ENCODE results near the gene UGT2B15. TPM values are rescaled to one million over a fixed set of nuclear protein-coding genes. Genes with fewer than 3 reads are reported as not detected.

UGT2B15 gene
- not detected in 2 replicates for total RNA-seq

GRCh38 chr4:68670479-68670939 is at the start of gene UGT2B15:
Gene UGT2B15, minus strand, starts transcription at chr4:68670652. Its CDS starts 34 bp downstream, at chr4:68670618.

Other genes with a start within 250 kb of the UGT2B15 start
- 0.16 TPM in 1 of 2 replicates, not detected in the other for gene TMPRSS11E, start 223.2 kb downstream of the UGT2B15 start, total RNA-seq
- not detected in 2 replicates for gene UGT2B17, start 94.3 kb downstream of the UGT2B15 start, total RNA-seq
- not detected in 2 replicates for gene UGT2B10, start 145.3 kb upstream of the UGT2B15 start, total RNA-seq

All from bronchial smooth muscle cell (primary cell).